HepG2 (cell line): ENCODE results near the gene TBC1D1. TPM values are rescaled to one million over a fixed set of nuclear protein-coding genes. Genes with fewer than 3 reads are reported as not detected.

ENCODE experiments used
- ATAC-seq: fragments of 200-7000 bp; cut with Tn5 transposase; 3 replicates; pipeline ENCODE4 v1.9.1; 2020; ENCODE audit warnings: mild to moderate bottlenecking, moderate library complexity
- BruUV-seq: library from RNA; stranded (reverse); fragments of 400-500 nt; replicated peaks from 2 replicates; lab custom pipeline; 2021; lab: Mats Ljungman, UMichigan
- CTCF ChIA-PET: fragments of 300-600 bp; formaldehyde crosslinking; extraction: SDS; loops from one replicate; lab custom pipeline; 2021; ENCODE audit warnings: low total read pairs, inconsistent platforms, low intra/inter-chr PET ratio; lab: Yijun Ruan, JAX
- POLR2A ChIA-PET: fragments of 350-600 bp; sonication (Branson Sonifier 250); formaldehyde crosslinking; loops from one replicate; lab custom pipeline; 2020; ENCODE audit warnings: antibody characterized with exemption, inconsistent platforms; lab: Yijun Ruan, JAX
- DNase-seq: peaks from one replicate; pipeline ENCODE4 v3.0.0-alpha.2; 2015; ENCODE audit warnings: low spot score
- FAIRE-seq: peaks from 3 replicates; lab custom pipeline; 2011; peaks lifted over from hg19 to GRCh38; lab: Jason Lieb, UNC
- H2AFZ ChIP-seq: one replicate; pipeline ENCODE4 v1.6.1; 2011; ENCODE audit warnings: low read length, inconsistent platforms
- H3K27ac ChIP-seq: fragments of 300-600 bp; 3 replicates; pipeline ENCODE4 v1.8.0; 2011; ENCODE audit warnings: mixed run types, mild to moderate bottlenecking, mixed read lengths, low read length, inconsistent platforms; ENCODE audit not compliant: insufficient read depth; ENCODE audit errors: extremely low read length
- H3K27me3 ChIP-seq, 2 experiments: fragments of 200-600 bp in 1 of 2; 2 replicates in 1 of 2; 3 replicates in 1 of 2; pipeline versions ENCODE4 v1.6.0 to v1.8.0; 2011; ENCODE audit warnings: low read length in 2 of 2, mild to moderate bottlenecking in 2 of 2, moderate library complexity in 2 of 2, inconsistent platforms in 1 of 2; ENCODE audit not compliant: insufficient read depth in 2 of 2, control insufficient read depth in 1 of 2
- H3K36me3 ChIP-seq, 2 experiments: fragments of 200-600 bp in 1 of 2; replicated peaks in 1 of 2; 2 replicates in 1 of 2; 3 replicates in 1 of 2; pipeline versions ENCODE4 v1.5.1 to v1.8.0; 2011; ENCODE audit warnings: low read length in 2 of 2, inconsistent platforms in 1 of 2; ENCODE audit not compliant: insufficient read depth in 2 of 2, control insufficient read depth in 1 of 2
- H3K4me1 ChIP-seq: 2 replicates; pipeline ENCODE4 v1.5.1; 2012; ENCODE audit warnings: low read length, inconsistent platforms; ENCODE audit not compliant: insufficient read depth
- H3K4me2 ChIP-seq: 2 replicates; pipeline ENCODE4 v1.6.0; 2011; ENCODE audit warnings: low read depth, low read length, inconsistent platforms
- H3K4me3 ChIP-seq, 3 experiments: fragments of 200-600 bp in 1 of 3; sonication (generic), shearing (Covaris generic) in 1 of 3; replicated peaks in 1 of 3; 2 replicates each; pipeline ENCODE4 v1.5.1; 2011 to 2016; ENCODE audit warnings: low read length in 3 of 3, inconsistent platforms in 2 of 3, low read depth in 2 of 3, mild to moderate bottlenecking in 2 of 3, control low read depth in 1 of 3, mixed read lengths in 1 of 3; ENCODE audit not compliant: insufficient read depth in 1 of 3
- H3K79me2 ChIP-seq: one replicate; pipeline ENCODE4 v1.6.1; 2011; ENCODE audit warnings: low read length, inconsistent platforms; ENCODE audit not compliant: insufficient read depth
- H3K9ac ChIP-seq: 2 replicates; pipeline ENCODE4 v1.6.0; 2011; ENCODE audit warnings: mild to moderate bottlenecking, low read depth, low read length, inconsistent platforms; ENCODE audit not compliant: insufficient read depth
- H3K9me3 ChIP-seq: 2 replicates; pipeline ENCODE4 v1.5.1; 2012; ENCODE audit warnings: mild to moderate bottlenecking, low read length
- H4K20me1 ChIP-seq: 2 replicates; pipeline ENCODE4 v1.6.0; 2011; ENCODE audit warnings: inconsistent platforms, mild to moderate bottlenecking, low read length, moderate library complexity; ENCODE audit not compliant: insufficient read depth
- ADNP ChIP-seq: sonication (generic); formaldehyde crosslinking; IDR thresholded peaks from 2 replicates; pipeline ENCODE4 v1.4.0; 2020; ENCODE audit warnings: missing genetic modification reagents
- ATF6 ChIP-seq: sonication (generic); formaldehyde crosslinking; conservative IDR thresholded peaks from 2 replicates; pipeline ENCODE4 v1.4.0; 2020; ENCODE audit warnings: missing genetic modification reagents
- CENPX ChIP-seq: sonication (generic); formaldehyde crosslinking; IDR thresholded peaks from 2 replicates; pipeline ENCODE4 v1.9.0; 2021; ENCODE audit warnings: mild to moderate bottlenecking, missing genetic modification reagents, moderate library complexity
- CHD4 ChIP-seq: fragments of 200-600 bp; sonication (generic); IDR thresholded peaks from 2 replicates; pipeline ENCODE4 v1.7.0; 2017; ENCODE audit warnings: mild to moderate bottlenecking, low read length, borderline replicate concordance
- ELK4 ChIP-seq: sonication (generic); formaldehyde crosslinking; IDR thresholded peaks from 2 replicates; pipeline ENCODE4 v1.9.0; 2021; ENCODE audit warnings: missing genetic modification reagents, borderline replicate concordance
- FOSL2 ChIP-seq: sonication (generic); formaldehyde crosslinking; IDR thresholded peaks from 2 replicates; pipeline ENCODE4 v1.4.0; 2020; ENCODE audit warnings: missing genetic modification reagents
- GTF2F1 ChIP-seq: fragments of 150-350 bp; IDR thresholded peaks from 2 replicates; pipeline ENCODE4 v1.6.1; 2014; ENCODE audit warnings: low read length
- HDAC2 ChIP-seq: sonication (generic); formaldehyde crosslinking; IDR thresholded peaks from 2 replicates; pipeline ENCODE4 v1.4.0; 2020; ENCODE audit warnings: missing genetic modification reagents
- NCOR1 ChIP-seq: fragments of 200-600 bp; sonication (generic); IDR thresholded peaks from 2 replicates; pipeline ENCODE4 v1.7.0; 2017; ENCODE audit warnings: antibody characterized with exemption, low read length, borderline replicate concordance
- NFYB ChIP-seq: sonication (generic); formaldehyde crosslinking; IDR thresholded peaks from 2 replicates; pipeline ENCODE4 v1.4.0; 2020; ENCODE audit warnings: missing genetic modification reagents
- NFYC ChIP-seq: IDR thresholded peaks from 2 replicates; pipeline ENCODE4 v1.6.1; 2016; ENCODE audit warnings: missing genetic modification reagents, missing compliant biosample characterization
- SSRP1 ChIP-seq: IDR thresholded peaks from 2 replicates; pipeline ENCODE4 v1.6.1; 2016; ENCODE audit warnings: control low read depth
- TBX2 ChIP-seq: sonication (generic); formaldehyde crosslinking; IDR thresholded peaks from 2 replicates; pipeline ENCODE4 v1.5.0; 2020; ENCODE audit warnings: missing genetic modification reagents, mild to moderate bottlenecking, borderline replicate concordance
- THYN1 ChIP-seq: sonication (generic); formaldehyde crosslinking; IDR thresholded peaks from 2 replicates; pipeline ENCODE4 v1.8.1; 2023; ENCODE audit warnings: low read depth, mild to moderate bottlenecking, moderate library complexity, missing genetic modification reagents, borderline replicate concordance
- ZNF674 ChIP-seq: sonication (generic); formaldehyde crosslinking; IDR thresholded peaks from 2 replicates; pipeline ENCODE4 v1.5.0; 2020; ENCODE audit warnings: low read depth, mild to moderate bottlenecking, missing genetic modification reagents
- ZNF776 ChIP-seq: sonication (generic); formaldehyde crosslinking; IDR thresholded peaks from 2 replicates; pipeline ENCODE4 v1.4.0; 2020; ENCODE audit warnings: mild to moderate bottlenecking, missing genetic modification reagents
- WGBS: methylation state at CpG from one replicate; pipeline ENCODE4 v1.1.6; 2017; ENCODE audit warnings: low lambda C conversion rate; 5-methylcytosine and 5-hydroxymethylcytosine counted together
- in situ Hi-C: cut with HindIII; loops from 2 replicates; pipeline ENCODE4 v1.10.0; 2017; ENCODE audit warnings: low pct_unique_long_range_greater_than_20kb; ENCODE audit not compliant: extremely low pct_ligation_motif_present
- intact Hi-C: fragments of 100-400 bp; cut with micrococcal nuclease; formaldehyde crosslinking; loops from one replicate; pipeline ENCODE4 v1.10.0; 2022; ENCODE audit not compliant: unreplicated experiment
- polyA plus RNA-seq, 8 experiments: library from polyadenylated mRNA; depleted of rRNA in 3 of 8; stranded (reverse) in 7 of 8; unstranded in 1 of 8; fragments of >200 nt; fragmentation: Illumina TruSeq in 4 of 8; extraction: Trizol in 4 of 8; gene quantifications; 2 replicates each; pipeline versions ENCODE4 v1.2.1 to v1.2.3, GENCODE V29; 2011 to 2016; ENCODE audit warnings: low read depth in 4 of 8, missing spikeins in 1 of 8, mixed read lengths in 1 of 8; ENCODE audit not compliant: insufficient read depth in 1 of 8
- total RNA-seq, 5 experiments: library from RNA; depleted of rRNA; stranded (reverse); fragments of >200 nt; fragmentation: Illumina TruSeq; extraction: Trizol; gene quantifications; 2 replicates each; pipeline ENCODE4 v1.2.3, GENCODE V29; 2016; ENCODE audit warnings: low read depth in 1 of 5

The TBC1D1 gene
- total and polyA plus RNA-seq, 2 of the 13 experiments (the other 11 are each of a cell fraction or from before 2014, with no cell fraction given), result 37.3 to 62.8 TPM

GRCh38 chr4:37956941-37957340, 66.1 kb downstream of the TBC1D1 start:
- no peaks in the 10 kb centered on the region for H4K20me1 ChIP-seq
- no peak overlapping the region for H3K4me2 ChIP-seq
- BruUV-seq, result no TSS peak
- no peaks in the 10 kb centered on the region for H3K36me3 ChIP-seq
- ChIA-PET CTCF (no interaction called here), POLR2A (no interaction called here)
- H3K27me3 ChIP-seq, result no peaks in the 10 kb centered on the region
- no peak overlapping the region for H3K27ac ChIP-seq
- H2AFZ ChIP-seq, result no peak overlapping the region
- H3K4me3 ChIP-seq, result no peak overlapping the region
- DNase-seq, result no peak
- no peak for ATAC-seq
- H3K9ac ChIP-seq, result no peak overlapping the region
- in situ Hi-C loops, result no loop called here
- WGBS, result 51% methylated on average over 4 of the region's 4 CpGs
- peaks cover 46% of the 10 kb centered on the region for H3K4me1 ChIP-seq
- intact Hi-C loops, result no loop called here
- H3K9me3 ChIP-seq, result no peaks in the 10 kb centered on the region
- TF ChIP-seq ADNP (no peak), CENPX (no peak), NFYB (CRISPR knock-in tag) (no peak), GTF2F1 (no peak), ATF6 (CRISPR knock-in tag) (no peak), NFYC (CRISPR knock-in tag) (no peak)
- no peaks in the 10 kb centered on the region for H3K79me2 ChIP-seq
- no peak for FAIRE-seq

GRCh38 chr4:37958932-37959331, 68.0 kb downstream of the TBC1D1 start:
- Histone ChIP-seq H3K27ac (no peak overlapping the region), H3K9me3 (no peaks in the 10 kb centered on the region), H3K36me3 (no peaks in the 10 kb centered on the region), H2AFZ (no peak overlapping the region), H3K27me3 (no peaks in the 10 kb centered on the region), H3K4me2 (peak overlapping the region; percentile 51), H3K9ac (no peak overlapping the region), H4K20me1 (no peaks in the 10 kb centered on the region), H3K4me1 (peaks cover 41% of the 10 kb centered on the region), H3K4me3 (no peak overlapping the region), H3K79me2 (no peaks in the 10 kb centered on the region)
- POLR2A ChIA-PET, result no interaction called here
- DNase-seq, result peak; percentile 79
- in situ Hi-C loops, result no loop called here
- 0% methylated on average over 6 of the region's 6 CpGs for WGBS
- no TSS peak for BruUV-seq
- intact Hi-C loops, result no loop called here
- CTCF ChIA-PET, result no interaction called here
- peak; percentile 36 for FAIRE-seq
- peak; percentile 93 for ATAC-seq
- no peak for TF ChIP-seq SSRP1
- TF ChIP-seq FOSL2 (CRISPR knock-in tag), result no peak
- TF ChIP-seq NCOR1, result peak; percentile 66; the same call in 1 of the 2 replicates
- peak; percentile 68; the same call in 1 of the 2 replicates for TF ChIP-seq HDAC2 (CRISPR knock-in tag)
- TF ChIP-seq THYN1 (CRISPR knock-in tag), result no peak
- no peak for TF ChIP-seq CHD4
- peak; percentile 76; the same call in 1 of the 2 replicates for TF ChIP-seq TBX2 (CRISPR knock-in tag)
- no peak for TF ChIP-seq ZNF674 (CRISPR knock-in tag)
- no peak for TF ChIP-seq ELK4 (CRISPR knock-in tag)
- no peak for TF ChIP-seq ZNF776 (CRISPR knock-in tag)
